T-cell (primary cell): ENCODE measurements around the gene TSPAN18. TPM values are rescaled to one million over a fixed set of nuclear protein-coding genes. Genes with fewer than 3 reads are reported as not detected.
A peak's percentile ranks its signal among the peaks of the same experiment; 100 is the strongest.

ENCODE experiments used
- ATAC-seq, 4 experiments: fragments of 200-7000 bp in 3 of 4; fragments of 150-1000 bp in 1 of 4; cut with Tn5 transposase; replicated peaks in 1 of 4; 1 replicate in 3 of 4; 2 replicates in 1 of 4; pipeline ENCODE4 v1.10.0; 2021; ENCODE audit warnings: moderate library complexity in 3 of 4, mild to moderate bottlenecking in 2 of 4, moderate number of reproducible peaks in 1 of 4
- CTCF ChIA-PET, 2 donors: fragments of 300-600 bp; sonication (Branson Sonifier 250); formaldehyde crosslinking; loops; one replicate each; lab custom pipeline; 2022; ENCODE audit warnings: antibody characterized with exemption in 2 of 2; lab: Charles Lee
- POLR2A ChIA-PET, 2 donors: fragments of 300-600 bp; sonication (Branson Sonifier 250); formaldehyde crosslinking; loops; one replicate each; lab custom pipeline; 2022; ENCODE audit warnings: antibody characterized with exemption in 2 of 2; lab: Charles Lee
- DNase-seq, 35 experiments: peaks; one replicate each; pipeline versions ENCODE4 v3.0.0 to v3.0.0-alpha.2; 2013 to 2023
- H3K27ac ChIP-seq: one replicate; pipeline ENCODE4 v1.5.1; 2013; ENCODE audit warnings: low read length
- H3K27me3 ChIP-seq, 2 experiments: replicated peaks in 1 of 2; 1 replicate in 1 of 2; 2 replicates in 1 of 2; pipeline versions ENCODE4 v1.6.1 to v1.7.0; 2013; ENCODE audit warnings: low read length in 1 of 2, mixed read lengths in 1 of 2; ENCODE audit not compliant: control insufficient read depth in 2 of 2, insufficient read depth in 2 of 2; ENCODE audit errors: extremely low read depth in 1 of 2
- H3K36me3 ChIP-seq, 2 donors: 1 replicate in 1 of 2; 2 replicates in 1 of 2; pipeline versions ENCODE4 v1.6.1 to v1.7.0; 2013; ENCODE audit warnings: low read length in 1 of 2; ENCODE audit not compliant: control insufficient read depth in 2 of 2, insufficient read depth in 1 of 2; ENCODE audit errors: extremely low read depth in 1 of 2
- H3K4me1 ChIP-seq, 2 experiments: 1 replicate in 1 of 2; 2 replicates in 1 of 2; pipeline versions ENCODE4 v1.6.1 to v1.7.0; 2013; ENCODE audit warnings: low read length in 2 of 2, mixed read lengths in 1 of 2; ENCODE audit not compliant: insufficient read depth in 2 of 2, control insufficient read depth in 1 of 2; ENCODE audit errors: extremely low read depth in 1 of 2
- H3K4me3 ChIP-seq, 2 donors: 1 replicate in 1 of 2; 2 replicates in 1 of 2; pipeline versions ENCODE4 v1.5.1 to v1.7.0; 2013; ENCODE audit warnings: mild to moderate bottlenecking in 2 of 2, low read length in 1 of 2, moderate library complexity in 1 of 2; ENCODE audit not compliant: control insufficient read depth in 1 of 2; ENCODE audit errors: extremely low read depth in 1 of 2
- H3K9me3 ChIP-seq: 2 replicates; pipeline ENCODE4 v1.7.0; 2013
- H3K27ac Mint-ChIP-seq, 2 donors: one replicate each; pipeline ENCODE4 v1.8.0; 2020 to 2021; ENCODE audit warnings: mild to moderate bottlenecking in 2 of 2, mixed read lengths in 2 of 2
- H3K27me3 Mint-ChIP-seq, 2 donors: one replicate each; pipeline ENCODE4 v1.8.0; 2021 to 2022; ENCODE audit warnings: mixed read lengths in 2 of 2
- H3K36me3 Mint-ChIP-seq: one replicate; pipeline ENCODE4 v1.8.0; 2021; ENCODE audit warnings: mixed read lengths
- H3K4me1 Mint-ChIP-seq, 3 donors: one replicate each; pipeline ENCODE4 v1.8.0; 2020 to 2022; ENCODE audit warnings: mixed read lengths in 3 of 3, mild to moderate bottlenecking in 1 of 3
- H3K4me3 Mint-ChIP-seq, 3 donors: one replicate each; pipeline ENCODE4 v1.8.0; 2020 to 2022; ENCODE audit warnings: mild to moderate bottlenecking in 3 of 3, mixed read lengths in 3 of 3, moderate library complexity in 3 of 3
- H3K9me3 Mint-ChIP-seq, 3 donors: one replicate each; pipeline ENCODE4 v1.8.0; 2020 to 2022; ENCODE audit warnings: mixed read lengths in 3 of 3
- WGBS: methylation state at CpG from one replicate; pipeline ENCODE4 v1.1.5; 2013; ENCODE audit warnings: missing lambda C conversion rate; ENCODE audit not compliant: insufficient coverage; 5-methylcytosine and 5-hydroxymethylcytosine counted together
- total RNA-seq, 35 experiments: library from RNA in 6 of 35; stranded (reverse) in 6 of 35; fragments of 120-200 nt in 1 of 35; gene quantifications; one replicate each; pipeline versions ENCODE4 v1.2.1 to v1.2.4 and lab custom pipeline; 2013 to 2026

The TSPAN18 gene
- total RNA-seq, 5 donors from 2014 or later (not counting 1 experiment from before 2014, with no cell fraction given) = 18.4 to 59.1 (median 25.7) TPM

DNA sequence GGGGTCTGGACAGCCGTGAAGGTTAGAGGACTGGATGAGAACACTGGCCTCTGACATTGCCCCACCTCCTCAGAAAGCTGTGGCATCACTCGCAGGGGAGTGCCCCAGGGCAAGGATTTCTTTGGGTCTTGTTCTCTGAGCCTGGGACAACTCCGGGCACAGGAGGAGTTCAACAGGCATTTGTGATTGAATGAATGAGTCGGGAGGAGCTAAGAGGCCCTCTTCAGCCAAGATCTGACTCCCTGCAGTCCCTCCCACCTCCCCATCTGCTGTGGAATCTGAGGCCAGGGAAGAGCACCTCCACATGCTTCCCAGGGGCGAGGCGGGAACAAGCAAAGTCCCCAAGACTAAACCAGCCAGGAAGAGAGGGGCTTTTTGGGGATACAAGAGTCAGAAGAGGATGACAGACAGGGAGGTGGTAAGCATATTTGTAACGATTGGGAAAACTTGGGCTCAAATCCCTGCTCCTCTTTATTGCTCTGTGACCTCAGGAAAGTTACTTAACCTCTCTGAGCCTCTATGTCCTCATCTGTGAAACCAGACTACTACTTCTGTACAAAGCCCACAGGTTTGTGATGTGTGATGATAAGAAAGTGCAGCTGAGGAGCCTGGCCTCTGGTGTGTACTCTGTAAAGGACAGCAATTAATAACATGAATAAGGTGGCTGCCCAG is 217.6 kb downstream of the TSPAN18 start:
- Histone ChIP-seq H3K9me3 (no peaks in the 10 kb centered on the region), H3K27me3 (peaks cover 0 to 10% of the 10 kb centered on the region in 2 experiments), H3K27ac (no peak overlapping the region), H3K4me1 (peaks cover 2 to 27% of the 10 kb centered on the region in 2 experiments), H3K36me3 (no peaks in the 10 kb centered on the region), H3K4me3 (no peak overlapping the region)
- ATAC-seq (no peak), DNase-seq (no peak)
- Mint-ChIP-seq H3K4me3 (no peak overlapping the region), H3K4me1 (peaks cover 16 to 53% (median 22%) of the 10 kb centered on the region in 3 donors), H3K27ac (no peak overlapping the region), H3K27me3 (no peaks in the 10 kb centered on the region), H3K9me3 (no peaks in the 10 kb centered on the region), H3K36me3 (no peaks in the 10 kb centered on the region)
- ChIA-PET POLR2A (no interaction called here), CTCF (interaction anchor here in 1 of 2 donors (2.4 kb wide), 1 partner anchor 8 kb away, joined by 5 read pairs; no protein-coding TSS in a partner anchor)
- 93% methylated on average over 3 of the region's 7 CpGs for WGBS

DNA sequence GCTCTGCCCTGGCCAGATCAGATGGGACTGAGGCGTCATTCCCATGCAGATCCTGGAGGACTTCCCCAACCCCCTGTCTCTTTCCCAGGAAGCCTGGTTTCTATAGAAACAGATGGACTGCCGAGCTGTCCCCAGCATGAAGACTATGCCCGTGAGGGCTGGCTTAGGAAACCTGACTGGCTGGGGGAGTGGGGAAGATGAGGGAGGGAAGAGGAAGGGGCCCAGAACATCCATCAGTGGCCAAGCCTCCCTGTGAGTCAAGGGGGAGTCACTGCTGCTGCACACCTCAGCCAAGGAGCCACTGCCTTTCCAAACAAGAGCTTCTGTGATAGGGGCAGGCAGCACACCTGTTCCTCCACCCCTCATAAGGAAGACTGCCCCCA is 218.1 kb downstream of the TSPAN18 start:
- Mint-ChIP-seq H3K4me3 (no peak overlapping the region), H3K27ac (no peak overlapping the region), H3K4me1 (peaks cover 16 to 53% (median 22%) of the 10 kb centered on the region in 3 donors), H3K9me3 (no peaks in the 10 kb centered on the region), H3K27me3 (no peaks in the 10 kb centered on the region), H3K36me3 (no peaks in the 10 kb centered on the region)
- Histone ChIP-seq H3K36me3 (no peaks in the 10 kb centered on the region), H3K27me3 (peaks cover 0 to 13% of the 10 kb centered on the region in 2 experiments), H3K4me1 (peaks cover 2 to 32% of the 10 kb centered on the region in 2 experiments), H3K9me3 (no peaks in the 10 kb centered on the region), H3K4me3 (no peak overlapping the region), H3K27ac (no peak overlapping the region)
- WGBS = no CpG with 5 or more reads among the region's 3 CpGs
- ATAC-seq (no peak), DNase-seq (no peak)
- ChIA-PET POLR2A (no interaction called here), CTCF (interaction anchor here (0.6 to 2.4 kb wide), 2 partner anchors 9 to 163 kb away, joined by 4 to 5 read pairs; no protein-coding TSS in a partner anchor)

DNA sequence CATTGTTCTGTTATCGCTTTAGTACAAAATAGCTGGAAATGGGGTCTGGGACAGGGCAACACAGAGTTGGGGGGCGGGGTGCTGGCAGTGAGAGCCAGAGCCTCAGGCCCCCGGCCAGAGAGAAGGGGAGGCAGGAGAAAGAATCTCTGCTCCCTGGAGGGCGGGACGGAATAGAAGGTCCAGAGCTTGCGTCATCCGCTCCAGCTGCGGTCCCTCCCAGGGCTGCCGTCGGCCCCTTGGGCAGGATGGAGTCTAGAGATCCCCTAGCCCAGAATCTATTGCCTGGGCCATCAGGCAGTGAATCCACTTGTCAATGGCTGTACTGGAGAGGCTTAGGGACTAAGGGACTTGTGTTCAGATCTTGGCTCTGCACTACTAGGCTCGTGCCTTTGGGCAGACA is 218.9 kb downstream of the TSPAN18 start:
- 97% methylated on average over 9 of the region's 11 CpGs for WGBS
- no peak for ATAC-seq

GRCh38 chr11:44946263-44946662 is 219.5 kb downstream of the TSPAN18 start:
- Histone ChIP-seq H3K36me3 (no peaks in the 10 kb centered on the region), H3K27me3 (peaks cover 0 to 17% of the 10 kb centered on the region in 2 experiments), H3K27ac (no peak overlapping the region), H3K4me3 (no peak overlapping the region), H3K4me1 (peaks cover 2 to 40% of the 10 kb centered on the region in 2 experiments), H3K9me3 (no peaks in the 10 kb centered on the region)
- ATAC-seq (no peak), DNase-seq (no peak)
- H3K36me3 Mint-ChIP-seq = no peaks in the 10 kb centered on the region
- H3K27me3 Mint-ChIP-seq = no peaks in the 10 kb centered on the region
- H3K4me1 Mint-ChIP-seq = peaks cover 15 to 44% (median 22%) of the 10 kb centered on the region in 3 donors
- no peak overlapping the region for H3K4me3 Mint-ChIP-seq
- 95% methylated on average over 12 of the region's 12 CpGs for WGBS
- ChIA-PET CTCF (interaction anchor here (0.6 to 2.4 kb wide), 3 partner anchors 10 to 53 kb away, joined by 3 to 5 read pairs (median 3); no protein-coding TSS in a partner anchor), POLR2A (no interaction called here)
- H3K27ac Mint-ChIP-seq = no peak overlapping the region
- H3K9me3 Mint-ChIP-seq = no peaks in the 10 kb centered on the region

More for the DNA sequence above, 218.9 kb downstream of the TSPAN18 start:
- Histone ChIP-seq H3K4me3 (no peak overlapping the region), H3K4me1 (peaks cover 2 to 36% of the 10 kb centered on the region in 2 experiments), H3K27me3 (peaks cover 0 to 17% of the 10 kb centered on the region in 2 experiments), H3K36me3 (no peaks in the 10 kb centered on the region), H3K27ac (no peak overlapping the region), H3K9me3 (no peaks in the 10 kb centered on the region)
- CTCF ChIA-PET = interaction anchor here in 1 of 2 donors (2.4 kb wide), 1 partner anchor 10 kb away, joined by 5 read pairs; no protein-coding TSS in a partner anchor
- Mint-ChIP-seq H3K27ac (no peak overlapping the region), H3K36me3 (no peaks in the 10 kb centered on the region), H3K27me3 (no peaks in the 10 kb centered on the region), H3K4me1 (peaks cover 15 to 46% (median 22%) of the 10 kb centered on the region in 3 donors), H3K4me3 (no peak overlapping the region), H3K9me3 (no peaks in the 10 kb centered on the region)
- no peak for DNase-seq
- POLR2A ChIA-PET = no interaction called here

GRCh38 chr11:44947114-44947513 is 220.4 kb downstream of the TSPAN18 start:
- ChIA-PET CTCF (interaction anchor here in 1 of 2 donors (1.0 to 1.2 kb wide), 2 partner anchors 11 to 151 kb away, joined by 3 to 5 read pairs; no protein-coding TSS in a partner anchor), POLR2A (interaction anchor here in 1 of 2 donors (0.6 kb wide), 1 partner anchor 1397 kb away, joined by 4 read pairs; no protein-coding TSS in a partner anchor)
- DNase-seq (no peak), ATAC-seq (no peak)
- Histone ChIP-seq H3K36me3 (no peaks in the 10 kb centered on the region), H3K4me3 (no peak overlapping the region), H3K27me3 (peaks cover 0 to 17% of the 10 kb centered on the region in 2 experiments), H3K9me3 (no peaks in the 10 kb centered on the region), H3K27ac (no peak overlapping the region), H3K4me1 (peaks cover 2 to 41% of the 10 kb centered on the region in 2 experiments)
- Mint-ChIP-seq H3K27me3 (no peaks in the 10 kb centered on the region), H3K4me3 (peak overlapping the region in 1 of 3 donors; percentile 17), H3K36me3 (no peaks in the 10 kb centered on the region), H3K27ac (no peak overlapping the region), H3K4me1 (peaks cover 15 to 40% (median 21%) of the 10 kb centered on the region in 3 donors), H3K9me3 (no peaks in the 10 kb centered on the region)
- 81% methylated on average over 6 of the region's 9 CpGs for WGBS

DNA sequence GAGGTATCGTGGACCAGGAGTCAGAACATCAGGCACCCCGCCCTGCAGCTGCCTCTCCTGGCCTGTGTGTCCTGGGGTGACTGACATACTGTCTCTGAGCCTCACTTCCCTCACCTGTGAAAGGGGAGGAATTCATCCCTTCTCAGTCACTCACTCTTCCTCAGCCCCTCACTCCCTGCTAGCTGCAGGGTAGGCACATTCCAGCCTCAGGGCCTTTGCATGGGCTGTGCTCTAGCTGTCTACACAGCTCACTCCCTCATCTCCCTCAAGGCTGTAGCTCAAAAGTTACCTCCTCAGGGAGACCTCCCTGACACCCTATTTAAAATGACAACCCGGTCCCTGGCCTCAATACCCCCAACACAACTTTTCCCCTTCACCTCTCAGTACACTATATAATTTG is 221.4 kb downstream of the TSPAN18 start:
- Mint-ChIP-seq H3K9me3 (no peaks in the 10 kb centered on the region), H3K27ac (no peak overlapping the region), H3K36me3 (no peaks in the 10 kb centered on the region), H3K27me3 (no peaks in the 10 kb centered on the region), H3K4me3 (peak overlapping the region in 1 of 3 donors; percentile 85), H3K4me1 (peaks cover 9 to 30% (median 10%) of the 10 kb centered on the region in 3 donors)
- DNase-seq (no peak), ATAC-seq (no peak)
- POLR2A ChIA-PET = no interaction called here
- no peak overlapping the region for H3K4me3 ChIP-seq
- 80% methylated on average over 1 of the region's 3 CpGs for WGBS
- no peaks in the 10 kb centered on the region for H3K36me3 ChIP-seq
- no peak overlapping the region for H3K27ac ChIP-seq
- CTCF ChIA-PET = interaction anchor here in 1 of 2 donors (0.6 to 1.2 kb wide), 4 partner anchors 12 to 390 kb away, joined by 3 to 5 read pairs (median 4); no protein-coding TSS in a partner anchor
- peaks cover 0 to 17% of the 10 kb centered on the region in 2 experiments for H3K27me3 ChIP-seq
- peaks cover 0 to 31% of the 10 kb centered on the region in 2 experiments for H3K4me1 ChIP-seq
- no peaks in the 10 kb centered on the region for H3K9me3 ChIP-seq
